Activated CD8-positive, alpha-beta memory T cell treated with anti-CD3 and anti-CD28 coated beads, Interleukin-2, amount 50 U/mL, for 1 hour (primary cell): ENCODE data around the gene ABCG4.

Experiments
- DNase-seq: peaks from one replicate; pipeline ENCODE4 v3.0.0-alpha.2; 2020; ENCODE audit errors: extremely low read depth

ABCG4 gene

GRCh38 chr11:119205574-119206510 lies 57.0 kb downstream of the ABCG4 start, which contains the start of gene CBL:
Gene CBL, plus strand, starts transcription at chr11:119206339. Its CDS starts 79 bp downstream, at chr11:119206418.
- peak; percentile 79 for DNase-seq

- no peak for DNase-seq
These were observed 57.9 kb downstream of the ABCG4 start for GRCh38 chr11:119206511-119207414.

GRCh38 chr11:119207415-119207960 lies 58.6 kb downstream of the ABCG4 start:
- DNase-seq = no peak

- DNase-seq = no peak
These were observed 60.3 kb downstream of the ABCG4 start for GRCh38 chr11:119209186-119209585.

GRCh38 chr11:119210050-119210449 lies 61.2 kb downstream of the ABCG4 start:
- DNase-seq = no peak
